T1000 (cell line): Measurements from ENCODE around the gene TGFB2.
A peak's percentile ranks its signal among the peaks of the same experiment; 100 is the strongest.

Experiments used
- DNase-seq: peaks from one replicate; lab custom pipeline; 2025; ENCODE audit warnings: mixed read lengths; lab: John Stamatoyannopoulos, UW

TGFB2 gene

DNA sequence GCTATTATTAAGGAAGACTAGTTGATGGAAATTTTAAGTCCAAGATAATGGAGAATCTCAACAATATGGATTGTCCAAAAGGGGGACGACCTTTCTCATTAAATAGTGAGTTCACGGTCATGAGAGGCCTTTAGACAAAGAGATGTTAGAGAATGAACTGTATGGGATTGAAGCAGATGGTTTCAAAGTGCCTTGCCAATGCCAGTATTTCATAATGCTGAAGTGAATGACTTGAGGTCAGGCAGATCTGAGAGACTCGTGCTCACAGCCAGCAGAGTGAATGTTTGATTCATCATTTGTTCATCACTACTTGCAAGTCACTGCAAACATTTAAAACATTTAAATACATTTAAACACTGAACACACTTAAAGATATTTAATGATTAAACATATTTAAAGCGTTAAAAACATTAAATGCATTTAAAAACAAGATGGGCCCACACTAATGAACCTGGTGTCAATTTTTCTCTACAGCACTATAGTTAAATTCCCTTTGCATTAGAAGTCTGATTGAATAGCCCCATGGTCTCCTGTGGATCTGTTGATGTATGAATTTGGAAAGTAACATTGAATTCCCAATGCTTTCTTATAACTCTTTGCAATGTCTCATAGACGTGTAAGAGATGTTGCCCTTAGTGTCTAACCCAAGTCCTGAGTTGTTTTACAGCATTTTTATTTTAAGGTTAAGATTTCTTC lies 80.7 kb downstream of the TGFB2 start:
- DNase-seq = no peak

DNA sequence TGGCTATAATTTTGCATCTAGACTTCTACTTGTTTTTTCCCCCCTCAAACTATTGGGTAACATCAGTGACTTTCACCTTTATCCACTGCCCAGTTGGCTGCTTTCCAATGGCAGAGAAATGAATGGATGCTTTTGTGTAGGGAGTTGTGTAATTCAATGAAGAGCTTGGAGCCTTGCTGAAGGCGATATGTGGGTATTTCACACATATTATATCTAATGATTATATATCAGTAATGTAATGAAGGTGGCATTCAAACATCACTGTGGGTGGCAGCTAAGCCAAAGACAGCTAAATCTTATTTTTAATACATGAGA lies 81.2 kb downstream of the TGFB2 start:
- DNase-seq = no peak

DNA sequence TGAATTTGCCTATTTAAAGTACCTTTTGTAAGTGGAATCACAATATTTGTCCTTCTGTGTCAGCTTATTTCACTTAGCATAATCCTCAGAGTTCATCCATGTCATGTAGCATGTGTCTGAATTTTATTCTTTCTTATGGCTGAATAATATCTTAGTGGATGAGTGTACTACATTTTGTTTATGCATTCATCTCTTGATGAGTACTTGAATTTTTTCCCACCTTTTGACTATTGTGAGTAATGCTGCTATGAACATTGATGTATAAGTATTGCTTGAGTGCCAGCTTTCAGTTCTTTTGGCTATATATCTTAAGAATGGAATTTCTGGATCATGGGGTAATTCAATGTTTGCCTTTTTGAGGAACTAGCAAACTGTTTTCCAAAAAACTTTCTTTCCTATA lies 84.2 kb downstream of the TGFB2 start:
- no peak for DNase-seq

DNA sequence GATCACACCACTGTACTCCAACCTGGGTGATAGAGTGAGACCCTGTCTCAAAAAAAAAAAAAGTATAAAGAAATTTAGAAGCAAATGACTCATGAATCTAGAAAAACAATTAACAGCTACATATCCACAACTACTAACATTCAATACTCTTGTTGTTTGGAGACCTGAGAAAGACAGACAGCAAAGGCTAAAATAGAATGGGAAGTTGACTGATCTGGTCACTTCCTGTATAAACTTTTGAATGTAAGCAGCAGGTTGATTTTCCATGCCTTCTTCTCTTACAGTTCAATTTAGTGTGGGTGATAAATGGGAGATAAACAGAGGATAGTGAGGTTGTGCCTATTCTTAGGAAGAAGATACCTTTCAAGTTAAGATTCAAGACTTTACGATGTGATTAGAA lies 85.2 kb downstream of the TGFB2 start:
- DNase-seq = no peak

DNA sequence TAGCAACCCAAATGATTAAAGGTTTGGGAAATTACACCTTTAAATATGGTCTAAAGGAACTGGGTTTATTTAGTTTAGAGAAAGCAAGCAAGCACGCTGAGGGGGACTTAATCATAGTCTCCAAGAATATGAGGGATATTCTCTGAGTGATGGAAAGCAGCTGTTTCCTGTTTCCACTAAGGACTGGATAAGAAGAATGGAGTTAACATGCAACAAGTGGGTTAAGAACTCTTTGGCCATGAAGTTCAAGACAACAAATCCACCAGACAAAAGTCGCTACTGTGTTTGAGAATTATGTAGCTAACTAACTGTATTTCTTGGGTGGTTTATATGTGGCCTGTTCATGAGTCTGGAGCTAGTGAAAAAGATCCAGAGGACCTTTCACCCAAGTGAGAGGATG lies 85.7 kb downstream of the TGFB2 start:
- no peak for DNase-seq

DNA sequence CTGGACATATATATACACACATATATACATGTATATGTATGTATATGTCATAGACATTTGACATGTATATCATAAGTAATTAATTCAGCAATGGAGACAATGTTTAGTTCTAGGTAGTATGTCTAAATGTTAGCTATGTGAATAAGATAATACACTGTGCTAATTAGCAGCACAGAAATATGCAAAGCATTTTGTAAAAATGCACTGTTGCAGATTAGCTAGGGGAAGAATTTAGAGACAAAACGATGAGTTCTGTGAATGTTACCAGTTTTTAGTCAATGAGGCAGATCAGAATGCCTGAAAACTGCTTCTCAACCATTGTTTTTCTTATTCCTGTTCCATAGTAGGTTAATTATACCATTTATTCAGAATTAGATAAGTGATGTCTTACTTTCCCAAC lies 86.3 kb downstream of the TGFB2 start:
- DNase-seq = no peak

DNA sequence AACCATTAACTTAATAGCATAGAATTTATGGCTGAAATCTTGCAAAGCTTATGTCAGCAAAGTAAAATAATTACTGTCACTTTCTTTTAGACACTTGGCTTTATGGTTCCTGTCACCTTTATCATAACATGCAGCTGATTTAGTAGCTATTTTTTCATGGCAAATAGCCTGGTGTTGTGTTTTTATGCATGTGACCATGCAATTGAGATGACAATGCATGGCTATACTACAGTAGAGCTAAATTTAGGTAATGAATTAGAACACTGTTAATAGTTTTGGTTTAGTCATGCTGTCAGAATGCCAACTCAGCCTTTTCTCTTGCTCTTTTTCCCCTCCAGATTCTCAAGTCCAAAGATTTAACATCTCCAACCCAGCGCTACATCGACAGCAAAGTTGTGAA lies 88.6 kb downstream of the TGFB2 start:
- DNase-seq = no peak

DNA sequence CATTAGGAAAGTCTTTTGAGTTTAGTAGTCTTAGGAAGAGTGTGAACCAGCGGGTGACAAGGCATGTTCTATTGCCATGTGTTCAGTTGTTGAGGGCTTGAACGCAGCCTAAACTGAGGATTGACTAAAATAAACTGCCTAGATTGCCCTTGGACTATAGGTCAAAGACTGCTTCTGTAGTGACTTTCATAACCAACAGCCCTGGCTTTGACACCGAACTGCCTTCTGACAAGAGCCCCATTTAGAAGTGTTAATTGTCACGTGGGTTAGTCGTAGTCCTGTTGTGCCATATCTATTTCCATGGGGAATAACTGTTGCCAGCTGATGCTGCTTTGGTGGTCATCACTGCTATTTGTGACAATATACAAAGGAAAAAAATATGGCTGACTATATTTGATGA lies 90.4 kb downstream of the TGFB2 start:
- no peak for DNase-seq

DNA sequence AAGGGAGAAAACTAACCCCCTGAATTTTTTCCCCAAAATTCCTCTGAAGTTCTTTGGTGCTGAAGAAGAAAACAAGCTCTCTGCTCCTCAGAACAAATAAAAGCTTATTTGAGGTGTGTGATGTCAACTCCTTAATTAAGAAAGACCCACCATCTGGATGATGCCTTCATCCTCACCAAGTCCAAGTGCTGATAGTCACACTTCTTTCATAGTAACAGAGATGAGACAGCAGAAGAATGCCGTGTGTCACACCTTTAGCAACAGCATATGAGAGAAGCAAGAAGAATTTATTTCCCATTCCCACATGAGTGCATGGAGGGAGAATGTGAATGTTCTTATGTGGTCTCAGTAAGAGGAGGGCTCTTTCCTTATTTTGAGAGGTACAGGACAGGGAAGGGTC lies 91.2 kb downstream of the TGFB2 start:
- no peak for DNase-seq

DNA sequence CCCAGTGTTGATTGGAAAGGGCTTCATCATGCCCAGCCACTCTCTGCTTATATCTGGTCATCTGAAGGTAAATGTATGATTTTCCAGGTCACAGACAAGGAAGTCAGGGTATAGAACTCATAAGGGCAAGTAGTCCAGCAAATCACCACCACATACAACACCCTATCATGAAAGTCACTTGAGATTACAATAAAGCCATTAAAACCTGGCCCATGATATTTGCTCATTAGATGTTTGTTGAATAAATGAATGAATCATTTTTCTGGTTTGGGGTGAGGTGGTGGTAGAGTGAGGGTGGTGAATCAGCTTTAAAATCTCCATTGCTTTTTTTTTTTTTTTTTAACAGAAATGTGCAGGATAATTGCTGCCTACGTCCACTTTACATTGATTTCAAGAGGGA lies 91.9 kb downstream of the TGFB2 start:
- no peak for DNase-seq

DNA sequence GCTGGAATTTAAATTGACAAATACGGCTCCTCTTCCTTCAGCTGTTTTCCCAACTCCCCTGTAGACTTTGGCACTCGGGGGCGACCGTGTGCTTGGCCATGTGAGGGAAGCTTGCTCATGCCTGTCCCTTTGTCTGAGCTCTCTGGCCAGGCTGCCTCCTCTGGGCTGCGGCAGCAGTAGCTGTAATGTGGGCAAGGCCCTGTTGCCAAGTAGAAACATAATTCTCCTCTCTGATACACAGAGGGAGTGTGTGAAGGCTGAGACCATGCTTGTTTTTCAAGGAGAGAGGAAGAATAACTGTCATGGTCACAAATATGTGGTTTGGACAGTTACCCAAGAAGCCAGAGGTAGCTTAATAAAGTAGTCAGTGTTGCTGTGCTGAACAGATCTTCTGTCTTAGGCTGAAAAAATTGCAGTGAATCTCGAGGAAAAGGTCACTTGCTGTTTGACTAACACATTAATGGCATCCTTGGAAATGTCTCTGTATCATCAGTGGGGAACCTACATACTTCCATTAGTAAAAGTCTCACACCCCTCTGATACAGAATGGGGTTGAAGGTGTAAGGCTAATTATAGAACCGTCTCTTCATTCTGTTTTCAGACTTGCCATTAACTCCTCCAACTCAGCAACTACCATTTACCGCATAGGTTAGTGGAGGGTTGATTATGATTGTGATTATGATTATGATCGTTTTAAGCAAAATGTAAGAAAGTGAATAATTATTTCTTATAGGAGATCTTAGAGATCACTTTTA lies 94.6 kb downstream of the TGFB2 start:
- no peak for DNase-seq

DNA sequence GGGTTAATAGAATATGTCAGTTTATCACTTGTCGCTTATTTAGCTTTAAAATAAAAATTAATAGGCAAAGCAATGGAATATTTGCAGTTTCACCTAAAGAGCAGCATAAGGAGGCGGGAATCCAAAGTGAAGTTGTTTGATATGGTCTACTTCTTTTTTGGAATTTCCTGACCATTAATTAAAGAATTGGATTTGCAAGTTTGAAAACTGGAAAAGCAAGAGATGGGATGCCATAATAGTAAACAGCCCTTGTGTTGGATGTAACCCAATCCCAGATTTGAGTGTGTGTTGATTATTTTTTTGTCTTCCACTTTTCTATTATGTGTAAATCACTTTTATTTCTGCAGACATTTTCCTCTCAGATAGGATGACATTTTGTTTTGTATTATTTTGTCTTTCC lies 98.1 kb downstream of the TGFB2 start:
- DNase-seq = no peak

DNA sequence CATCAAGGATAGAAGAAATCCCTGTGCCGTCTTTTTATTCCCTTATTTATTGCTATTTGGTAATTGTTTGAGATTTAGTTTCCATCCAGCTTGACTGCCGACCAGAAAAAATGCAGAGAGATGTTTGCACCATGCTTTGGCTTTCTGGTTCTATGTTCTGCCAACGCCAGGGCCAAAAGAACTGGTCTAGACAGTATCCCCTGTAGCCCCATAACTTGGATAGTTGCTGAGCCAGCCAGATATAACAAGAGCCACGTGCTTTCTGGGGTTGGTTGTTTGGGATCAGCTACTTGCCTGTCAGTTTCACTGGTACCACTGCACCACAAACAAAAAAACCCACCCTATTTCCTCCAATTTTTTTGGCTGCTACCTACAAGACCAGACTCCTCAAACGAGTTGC lies 99.0 kb downstream of the TGFB2 start:
- no peak for DNase-seq

DNA sequence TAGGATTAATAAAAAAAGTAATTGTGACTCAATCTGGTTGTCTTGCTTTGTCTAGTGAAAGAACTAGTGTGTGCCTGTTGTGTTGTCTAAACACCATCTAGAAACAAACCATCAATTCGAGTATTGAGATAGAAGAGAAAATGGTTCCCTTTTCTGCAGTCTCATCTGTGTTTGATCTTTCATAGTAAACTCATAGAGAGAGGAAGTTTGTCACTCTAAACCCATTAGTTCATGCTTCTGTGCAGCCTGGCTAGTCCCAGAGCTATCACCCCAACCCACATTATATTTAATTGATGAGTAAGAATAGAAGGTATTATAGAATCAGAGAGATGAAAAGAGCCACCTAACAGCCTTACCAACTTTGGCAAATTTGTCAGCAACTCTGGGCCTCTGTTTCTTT lies 99.5 kb downstream of the TGFB2 start:
- no peak for DNase-seq

DNA sequence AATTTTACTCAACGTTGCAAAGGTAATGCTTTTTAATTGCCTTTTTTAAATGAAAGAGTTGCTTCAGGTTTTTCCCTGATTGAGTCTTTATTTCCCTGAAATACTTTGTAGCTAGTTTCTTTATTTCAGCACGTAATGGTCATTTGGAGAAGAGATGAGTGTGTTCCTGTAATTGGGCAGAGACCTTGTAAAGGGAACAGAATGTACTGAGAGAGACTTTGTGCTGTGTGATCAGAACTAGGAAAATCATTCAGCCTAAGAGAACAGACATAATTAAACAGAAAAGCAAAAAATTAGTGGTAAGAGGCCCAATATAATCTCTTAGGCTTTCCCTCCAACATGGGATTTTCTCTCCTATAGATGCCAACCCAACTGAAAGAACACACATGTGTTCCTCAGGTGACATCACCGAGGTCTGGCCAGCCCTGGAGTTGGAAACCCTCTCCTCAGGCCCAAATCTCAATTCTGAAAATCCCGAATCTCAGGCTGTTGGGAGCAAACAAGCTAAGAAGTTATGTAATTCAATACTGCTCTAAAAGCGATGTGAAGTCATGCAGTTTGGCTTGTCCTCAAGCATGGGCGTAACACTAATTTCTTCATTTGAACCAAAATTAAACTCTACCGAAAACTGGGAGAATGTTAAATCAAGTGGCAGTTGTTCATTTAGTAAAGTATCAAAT lies 102.0 kb downstream of the TGFB2 start:
- no peak for DNase-seq

DNA sequence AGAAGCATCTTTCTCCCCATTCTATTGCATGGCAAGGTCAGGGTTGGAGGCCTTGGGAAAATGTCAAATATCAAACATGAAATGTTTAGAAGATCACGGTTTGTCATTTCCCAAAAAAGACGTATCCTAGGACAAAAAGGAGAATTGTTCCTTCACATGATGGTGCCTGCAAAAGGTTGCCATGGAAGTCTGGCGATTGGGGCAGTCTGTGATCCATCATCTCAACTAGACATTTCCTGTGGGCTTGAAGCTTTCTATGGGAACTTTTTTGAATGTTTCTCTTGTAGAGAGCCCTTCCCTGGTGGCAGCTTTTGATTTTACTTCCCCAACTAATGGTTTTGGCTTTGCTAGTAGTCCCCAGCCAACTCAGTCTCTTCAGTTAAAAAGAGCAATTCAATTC lies 106.3 kb downstream of the TGFB2 start:
- DNase-seq = no peak

DNA sequence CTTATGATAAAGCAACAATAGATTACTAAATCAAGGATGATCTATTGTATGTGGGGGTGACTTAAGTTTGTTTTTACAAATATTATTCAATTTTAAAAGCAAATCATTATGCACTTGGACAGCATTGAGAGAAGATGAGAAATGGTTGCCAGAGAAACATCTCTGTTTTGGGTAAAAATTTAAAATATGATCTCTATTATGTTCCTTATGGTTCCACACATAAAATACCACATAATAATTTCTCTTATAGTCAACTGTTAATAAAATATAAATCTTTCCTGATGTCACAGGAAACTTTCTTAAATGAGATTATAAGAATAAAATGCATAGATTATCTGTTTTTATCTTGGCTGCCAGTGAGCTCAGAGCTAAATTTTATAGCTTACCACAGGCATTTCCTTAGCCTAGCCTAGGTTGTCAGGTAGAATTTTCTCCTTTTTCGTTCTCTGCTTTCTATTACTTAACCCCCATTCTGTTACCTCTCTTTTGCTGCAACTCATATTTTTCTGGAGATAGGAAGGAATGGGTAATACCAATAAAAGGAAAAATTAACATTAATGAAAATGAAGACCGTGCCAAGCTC lies 109.7 kb downstream of the TGFB2 start:
- no peak for DNase-seq

DNA sequence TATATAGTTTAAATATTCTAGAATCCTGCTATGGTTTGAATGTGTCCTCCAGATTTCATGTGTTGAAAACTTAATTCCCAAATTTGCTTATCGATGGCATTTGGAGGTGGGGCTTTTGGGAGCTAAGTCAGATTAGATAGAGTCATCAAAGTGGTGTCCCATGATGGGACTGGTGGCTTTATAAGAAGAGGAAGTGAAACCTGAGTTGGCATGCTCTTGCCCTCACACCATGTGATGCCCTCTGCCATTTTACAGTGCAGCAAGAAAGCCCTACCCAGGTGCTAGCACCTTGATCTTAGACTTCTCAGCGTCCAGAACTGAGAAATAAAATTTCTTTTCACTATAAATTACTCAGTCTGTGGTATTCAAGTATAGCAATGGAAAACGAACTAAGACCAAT lies 111.3 kb downstream of the TGFB2 start:
- no peak for DNase-seq

DNA sequence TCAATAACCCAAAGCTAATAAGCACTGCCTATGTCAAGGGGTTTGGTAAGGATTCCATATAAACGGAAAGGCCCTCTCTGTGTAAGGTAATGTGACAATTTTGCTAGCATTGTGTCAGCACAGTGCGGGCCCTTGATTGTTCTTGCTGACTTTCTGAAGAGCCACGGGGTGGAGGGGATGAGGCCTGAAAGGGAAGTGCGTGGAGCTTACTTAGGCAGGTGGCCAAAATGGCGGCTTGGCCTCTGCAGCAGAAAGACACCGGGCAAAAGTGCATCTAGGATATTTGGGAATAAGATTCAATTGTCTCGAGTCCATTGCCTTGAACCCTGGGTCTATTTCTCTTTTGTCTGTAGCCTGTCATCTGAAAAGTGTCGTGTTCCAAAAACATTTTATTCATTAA lies 114.3 kb downstream of the TGFB2 start:
- DNase-seq = no peak

DNA sequence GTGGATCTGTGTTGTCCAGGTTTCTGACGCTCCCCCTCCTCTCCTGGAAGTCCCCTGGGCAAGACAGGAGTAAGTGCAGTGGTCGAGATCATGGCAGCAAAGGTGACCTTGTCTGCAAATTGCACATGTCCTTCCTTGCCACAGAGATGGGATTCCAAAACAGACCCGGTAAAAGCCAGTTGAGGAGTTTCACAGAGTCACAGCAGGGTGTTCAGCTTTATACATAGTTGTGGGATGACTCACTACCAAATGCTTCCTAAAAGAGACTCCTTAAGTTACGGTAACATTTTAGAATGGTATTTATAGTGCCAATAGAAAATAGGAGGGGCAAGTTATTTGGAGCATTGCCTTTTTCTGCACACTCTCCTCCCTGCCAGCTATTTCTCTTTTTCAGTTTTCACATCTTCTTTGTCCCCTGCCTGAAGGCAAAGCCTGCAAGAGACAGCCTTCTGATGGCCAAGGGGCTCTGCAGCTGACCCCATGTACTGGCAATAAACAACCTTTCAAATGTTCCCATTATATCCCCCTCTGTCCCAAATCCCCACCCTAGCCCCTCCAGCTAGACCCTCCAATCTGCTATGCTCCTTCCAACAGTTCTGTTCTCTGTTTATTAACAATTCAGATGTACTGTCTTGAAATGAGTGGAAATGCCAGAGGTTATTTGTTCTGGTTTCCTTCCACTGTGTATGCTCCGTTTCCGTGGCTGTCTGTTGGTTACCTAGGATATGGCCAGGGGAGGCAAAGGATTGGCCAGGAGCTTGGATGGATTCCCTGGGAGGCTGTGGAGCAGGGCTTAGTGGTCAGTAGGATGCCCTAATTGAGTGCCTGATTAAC lies 115.0 kb downstream of the TGFB2 start:
- peak; percentile 44 for DNase-seq

DNA sequence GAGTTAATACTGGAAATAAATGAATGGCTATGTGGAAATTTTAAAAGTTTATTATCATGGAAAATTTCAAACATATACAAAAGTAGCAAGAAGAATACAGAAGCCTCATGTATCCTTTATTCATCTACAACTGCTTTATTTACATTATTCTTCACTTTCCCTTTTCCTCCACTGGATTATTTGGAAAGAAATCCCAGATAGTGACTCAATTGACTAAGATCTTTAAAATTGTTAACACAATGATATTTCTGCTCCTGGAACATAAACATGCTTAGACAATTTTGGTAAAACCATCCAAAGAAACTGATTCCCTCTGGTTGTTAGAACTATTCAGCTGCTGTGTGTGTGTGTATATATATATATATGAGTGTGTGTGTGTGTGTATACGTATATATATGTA lies 116.2 kb downstream of the TGFB2 start:
- no peak for DNase-seq

DNA sequence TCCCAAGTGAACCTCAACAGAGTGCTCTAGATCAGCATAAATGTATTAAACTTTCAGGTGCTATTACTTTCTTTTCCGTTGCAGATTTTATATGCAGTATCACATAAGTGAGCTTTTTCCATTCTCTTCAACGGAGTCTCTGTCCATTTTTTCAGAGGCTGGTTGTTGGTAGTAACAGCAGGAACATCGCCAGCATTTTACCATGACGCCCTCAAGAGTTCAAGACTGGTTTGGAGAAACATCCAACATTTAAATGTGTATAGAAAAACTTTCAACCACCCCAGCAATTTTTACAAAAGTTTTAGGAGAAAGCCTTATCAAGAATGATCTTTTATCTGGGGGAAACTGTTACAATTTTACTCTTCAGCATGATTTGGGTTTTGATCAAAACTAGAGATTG lies 117.0 kb downstream of the TGFB2 start:
- no peak for DNase-seq
